ENCODE results near the gene IL1F10. TPM values are rescaled to one million over a fixed set of nuclear protein-coding genes. Genes with fewer than 3 reads are reported as not detected.

IL1F10 gene
- total and polyA plus RNA-seq, 2 of the 8 experiments (the other 6 are each of a cell fraction or from before 2014, with no cell fraction given) = not detected

DNA sequence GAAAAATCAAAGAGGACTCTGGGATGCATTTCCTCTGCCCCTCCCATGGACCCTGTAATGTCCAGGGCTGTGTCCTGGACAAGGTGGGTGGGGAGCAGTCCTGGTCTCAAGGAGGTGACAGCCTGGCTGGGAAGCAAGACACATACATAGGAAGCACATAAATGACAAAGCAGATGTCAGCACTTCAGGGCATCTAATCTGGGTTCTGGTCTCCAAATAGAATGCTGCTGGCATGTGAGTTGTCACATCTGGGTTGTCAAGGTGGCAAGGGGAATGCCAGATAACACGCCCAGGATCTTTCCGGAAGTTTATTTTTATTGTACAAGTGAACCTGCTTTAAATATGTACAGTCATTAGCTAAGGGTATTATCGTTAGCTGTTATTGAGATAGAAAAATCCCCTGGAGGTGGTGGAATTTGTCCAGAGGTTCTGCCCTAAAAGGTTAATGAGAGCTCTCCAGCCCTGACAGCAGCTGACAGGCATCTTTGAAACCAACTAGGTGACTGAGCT is 5.6 kb downstream of the IL1F10 start (continued):
- TF ChIP-seq, protein P1, sequence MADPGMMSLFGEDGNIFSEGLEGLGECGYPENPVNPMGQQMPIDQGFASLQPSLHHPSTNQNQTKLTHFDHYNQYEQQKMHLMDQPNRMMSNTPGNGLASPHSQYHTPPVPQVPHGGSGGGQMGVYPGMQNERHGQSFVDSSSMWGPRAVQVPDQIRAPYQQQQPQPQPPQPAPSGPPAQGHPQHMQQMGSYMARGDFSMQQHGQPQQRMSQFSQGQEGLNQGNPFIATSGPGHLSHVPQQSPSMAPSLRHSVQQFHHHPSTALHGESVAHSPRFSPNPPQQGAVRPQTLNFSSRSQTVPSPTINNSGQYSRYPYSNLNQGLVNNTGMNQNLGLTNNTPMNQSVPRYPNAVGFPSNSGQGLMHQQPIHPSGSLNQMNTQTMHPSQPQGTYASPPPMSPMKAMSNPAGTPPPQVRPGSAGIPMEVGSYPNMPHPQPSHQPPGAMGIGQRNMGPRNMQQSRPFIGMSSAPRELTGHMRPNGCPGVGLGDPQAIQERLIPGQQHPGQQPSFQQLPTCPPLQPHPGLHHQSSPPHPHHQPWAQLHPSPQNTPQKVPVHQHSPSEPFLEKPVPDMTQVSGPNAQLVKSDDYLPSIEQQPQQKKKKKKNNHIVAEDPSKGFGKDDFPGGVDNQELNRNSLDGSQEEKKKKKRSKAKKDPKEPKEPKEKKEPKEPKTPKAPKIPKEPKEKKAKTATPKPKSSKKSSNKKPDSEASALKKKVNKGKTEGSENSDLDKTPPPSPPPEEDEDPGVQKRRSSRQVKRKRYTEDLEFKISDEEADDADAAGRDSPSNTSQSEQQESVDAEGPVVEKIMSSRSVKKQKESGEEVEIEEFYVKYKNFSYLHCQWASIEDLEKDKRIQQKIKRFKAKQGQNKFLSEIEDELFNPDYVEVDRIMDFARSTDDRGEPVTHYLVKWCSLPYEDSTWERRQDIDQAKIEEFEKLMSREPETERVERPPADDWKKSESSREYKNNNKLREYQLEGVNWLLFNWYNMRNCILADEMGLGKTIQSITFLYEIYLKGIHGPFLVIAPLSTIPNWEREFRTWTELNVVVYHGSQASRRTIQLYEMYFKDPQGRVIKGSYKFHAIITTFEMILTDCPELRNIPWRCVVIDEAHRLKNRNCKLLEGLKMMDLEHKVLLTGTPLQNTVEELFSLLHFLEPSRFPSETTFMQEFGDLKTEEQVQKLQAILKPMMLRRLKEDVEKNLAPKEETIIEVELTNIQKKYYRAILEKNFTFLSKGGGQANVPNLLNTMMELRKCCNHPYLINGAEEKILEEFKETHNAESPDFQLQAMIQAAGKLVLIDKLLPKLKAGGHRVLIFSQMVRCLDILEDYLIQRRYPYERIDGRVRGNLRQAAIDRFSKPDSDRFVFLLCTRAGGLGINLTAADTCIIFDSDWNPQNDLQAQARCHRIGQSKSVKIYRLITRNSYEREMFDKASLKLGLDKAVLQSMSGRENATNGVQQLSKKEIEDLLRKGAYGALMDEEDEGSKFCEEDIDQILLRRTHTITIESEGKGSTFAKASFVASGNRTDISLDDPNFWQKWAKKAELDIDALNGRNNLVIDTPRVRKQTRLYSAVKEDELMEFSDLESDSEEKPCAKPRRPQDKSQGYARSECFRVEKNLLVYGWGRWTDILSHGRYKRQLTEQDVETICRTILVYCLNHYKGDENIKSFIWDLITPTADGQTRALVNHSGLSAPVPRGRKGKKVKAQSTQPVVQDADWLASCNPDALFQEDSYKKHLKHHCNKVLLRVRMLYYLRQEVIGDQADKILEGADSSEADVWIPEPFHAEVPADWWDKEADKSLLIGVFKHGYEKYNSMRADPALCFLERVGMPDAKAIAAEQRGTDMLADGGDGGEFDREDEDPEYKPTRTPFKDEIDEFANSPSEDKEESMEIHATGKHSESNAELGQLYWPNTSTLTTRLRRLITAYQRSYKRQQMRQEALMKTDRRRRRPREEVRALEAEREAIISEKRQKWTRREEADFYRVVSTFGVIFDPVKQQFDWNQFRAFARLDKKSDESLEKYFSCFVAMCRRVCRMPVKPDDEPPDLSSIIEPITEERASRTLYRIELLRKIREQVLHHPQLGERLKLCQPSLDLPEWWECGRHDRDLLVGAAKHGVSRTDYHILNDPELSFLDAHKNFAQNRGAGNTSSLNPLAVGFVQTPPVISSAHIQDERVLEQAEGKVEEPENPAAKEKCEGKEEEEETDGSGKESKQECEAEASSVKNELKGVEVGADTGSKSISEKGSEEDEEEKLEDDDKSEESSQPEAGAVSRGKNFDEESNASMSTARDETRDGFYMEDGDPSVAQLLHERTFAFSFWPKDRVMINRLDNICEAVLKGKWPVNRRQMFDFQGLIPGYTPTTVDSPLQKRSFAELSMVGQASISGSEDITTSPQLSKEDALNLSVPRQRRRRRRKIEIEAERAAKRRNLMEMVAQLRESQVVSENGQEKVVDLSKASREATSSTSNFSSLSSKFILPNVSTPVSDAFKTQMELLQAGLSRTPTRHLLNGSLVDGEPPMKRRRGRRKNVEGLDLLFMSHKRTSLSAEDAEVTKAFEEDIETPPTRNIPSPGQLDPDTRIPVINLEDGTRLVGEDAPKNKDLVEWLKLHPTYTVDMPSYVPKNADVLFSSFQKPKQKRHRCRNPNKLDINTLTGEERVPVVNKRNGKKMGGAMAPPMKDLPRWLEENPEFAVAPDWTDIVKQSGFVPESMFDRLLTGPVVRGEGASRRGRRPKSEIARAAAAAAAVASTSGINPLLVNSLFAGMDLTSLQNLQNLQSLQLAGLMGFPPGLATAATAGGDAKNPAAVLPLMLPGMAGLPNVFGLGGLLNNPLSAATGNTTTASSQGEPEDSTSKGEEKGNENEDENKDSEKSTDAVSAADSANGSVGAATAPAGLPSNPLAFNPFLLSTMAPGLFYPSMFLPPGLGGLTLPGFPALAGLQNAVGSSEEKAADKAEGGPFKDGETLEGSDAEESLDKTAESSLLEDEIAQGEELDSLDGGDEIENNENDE (IDR thresholded peaks at IDR 0.05; ENCODE audit: insufficient replicate concordance, low read length) = no peak
- TF ChIP-seq SIRT6 (IDR thresholded peaks at IDR 0.05; ENCODE audit: low read length) = no peak
- no peak for TF ChIP-seq CHD2 (IDR thresholded peaks at IDR 0.05; ENCODE audit: low read length)
- TF ChIP-seq, protein P2, sequence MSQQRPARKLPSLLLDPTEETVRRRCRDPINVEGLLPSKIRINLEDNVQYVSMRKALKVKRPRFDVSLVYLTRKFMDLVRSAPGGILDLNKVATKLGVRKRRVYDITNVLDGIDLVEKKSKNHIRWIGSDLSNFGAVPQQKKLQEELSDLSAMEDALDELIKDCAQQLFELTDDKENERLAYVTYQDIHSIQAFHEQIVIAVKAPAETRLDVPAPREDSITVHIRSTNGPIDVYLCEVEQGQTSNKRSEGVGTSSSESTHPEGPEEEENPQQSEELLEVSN (IDR thresholded peaks at IDR 0.05) = no peak
- TF ChIP-seq SUZ12 (IDR thresholded peaks at IDR 0.05; ENCODE audit: low read length) = no peak
- TF ChIP-seq RAD21 (IDR thresholded peaks at IDR 0.05 in 1 of 2, conservative IDR thresholded peaks at IDR 0.05 in 1 of 2; ENCODE audit: low read depth in 2 of 2, low read length in 2 of 2) = no peak
